Activated naive CD4-positive, alpha-beta T cell treated with anti-CD3 and anti-CD28 coated beads, Interleukin-2, amount 50 U/mL, for 16 hours (primary cell): ENCODE measurements around the gene CRYBB1.

Experiments used
- DNase-seq: peaks from one replicate; pipeline ENCODE4 v3.0.0-alpha.2; 2020

CRYBB1 gene

GRCh38 chr22:26549902-26550497, 67.8 kb downstream of the CRYBB1 start:
- DNase-seq, result no peak
